PFSK-1 (cell line): Measurements from ENCODE around the gene NXPH4.

Experiments used
- FOXP2 ChIP-seq: optimal IDR thresholded peaks from 2 replicates; pipeline ENCODE3; 2011; ENCODE audit warnings: borderline replicate concordance, control low read depth, inconsistent platforms; ENCODE audit not compliant: insufficient read depth; ENCODE audit errors: extremely low read length, extremely low read depth
- POLR2AphosphoS5 ChIP-seq: IDR thresholded peaks from 2 replicates; pipeline ENCODE4 v1.6.1; 2012; ENCODE audit warnings: low read depth, mild to moderate bottlenecking, control low read depth, low read length, moderate library complexity
- SIN3A ChIP-seq: IDR thresholded peaks from 2 replicates; pipeline ENCODE4 v1.6.1; 2012; ENCODE audit warnings: mild to moderate bottlenecking, low read length, moderate library complexity, borderline replicate concordance; ENCODE audit not compliant: insufficient read depth
- TAF1 ChIP-seq: IDR thresholded peaks from 2 replicates; pipeline ENCODE4 v1.6.1; 2012; ENCODE audit warnings: low read length, control low read depth, borderline replicate concordance; ENCODE audit not compliant: insufficient read depth
- TF ChIP-seq, protein P1 (sequence below), 2 experiments: IDR thresholded peaks; 2 replicates each; pipeline versions ENCODE4 v1.6.1 to v1.8.0; 2011 to 2012; ENCODE audit warnings: low read depth in 2 of 2, low read length in 2 of 2, control low read depth in 1 of 2, inconsistent platforms in 1 of 2, mild to moderate bottlenecking in 1 of 2, moderate library complexity in 1 of 2; ENCODE audit not compliant: insufficient read depth in 1 of 2

NXPH4 gene

DNA sequence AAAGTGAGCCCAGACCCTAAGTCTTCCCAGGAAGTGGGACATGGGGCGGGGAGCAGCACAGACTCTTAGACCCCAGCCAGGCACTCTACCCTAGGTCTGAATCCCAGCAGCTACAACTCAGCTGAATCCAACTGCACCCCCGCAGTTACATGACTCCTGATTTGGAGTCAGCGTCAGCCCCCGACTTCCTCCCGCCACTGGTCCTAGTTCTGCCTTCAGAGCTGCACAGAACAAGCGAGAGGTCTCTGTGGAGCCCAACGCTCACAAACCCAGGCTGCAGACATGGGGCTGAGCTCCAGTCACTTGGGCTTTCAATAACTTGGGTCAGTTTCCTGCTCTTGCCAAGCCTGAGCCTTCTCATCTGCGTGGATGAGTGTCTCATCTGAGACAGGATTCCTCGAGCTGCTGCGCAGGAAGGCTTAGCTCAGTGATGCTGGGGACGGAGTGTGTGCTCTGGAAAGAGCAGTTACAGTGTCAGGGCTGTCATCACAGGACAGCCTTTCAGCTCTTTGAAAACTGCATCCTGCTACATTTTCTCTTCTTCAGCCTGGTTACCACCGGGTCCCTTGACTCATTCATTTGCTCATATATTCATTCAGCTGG, 30.6 kb upstream of the NXPH4 start:
- TF ChIP-seq TAF1: no peak
- TF ChIP-seq FOXP2: no peak
- TF ChIP-seq SIN3A: no peak
- TF ChIP-seq POLR2AphosphoS5: no peak
- TF ChIP-seq, protein P1, sequence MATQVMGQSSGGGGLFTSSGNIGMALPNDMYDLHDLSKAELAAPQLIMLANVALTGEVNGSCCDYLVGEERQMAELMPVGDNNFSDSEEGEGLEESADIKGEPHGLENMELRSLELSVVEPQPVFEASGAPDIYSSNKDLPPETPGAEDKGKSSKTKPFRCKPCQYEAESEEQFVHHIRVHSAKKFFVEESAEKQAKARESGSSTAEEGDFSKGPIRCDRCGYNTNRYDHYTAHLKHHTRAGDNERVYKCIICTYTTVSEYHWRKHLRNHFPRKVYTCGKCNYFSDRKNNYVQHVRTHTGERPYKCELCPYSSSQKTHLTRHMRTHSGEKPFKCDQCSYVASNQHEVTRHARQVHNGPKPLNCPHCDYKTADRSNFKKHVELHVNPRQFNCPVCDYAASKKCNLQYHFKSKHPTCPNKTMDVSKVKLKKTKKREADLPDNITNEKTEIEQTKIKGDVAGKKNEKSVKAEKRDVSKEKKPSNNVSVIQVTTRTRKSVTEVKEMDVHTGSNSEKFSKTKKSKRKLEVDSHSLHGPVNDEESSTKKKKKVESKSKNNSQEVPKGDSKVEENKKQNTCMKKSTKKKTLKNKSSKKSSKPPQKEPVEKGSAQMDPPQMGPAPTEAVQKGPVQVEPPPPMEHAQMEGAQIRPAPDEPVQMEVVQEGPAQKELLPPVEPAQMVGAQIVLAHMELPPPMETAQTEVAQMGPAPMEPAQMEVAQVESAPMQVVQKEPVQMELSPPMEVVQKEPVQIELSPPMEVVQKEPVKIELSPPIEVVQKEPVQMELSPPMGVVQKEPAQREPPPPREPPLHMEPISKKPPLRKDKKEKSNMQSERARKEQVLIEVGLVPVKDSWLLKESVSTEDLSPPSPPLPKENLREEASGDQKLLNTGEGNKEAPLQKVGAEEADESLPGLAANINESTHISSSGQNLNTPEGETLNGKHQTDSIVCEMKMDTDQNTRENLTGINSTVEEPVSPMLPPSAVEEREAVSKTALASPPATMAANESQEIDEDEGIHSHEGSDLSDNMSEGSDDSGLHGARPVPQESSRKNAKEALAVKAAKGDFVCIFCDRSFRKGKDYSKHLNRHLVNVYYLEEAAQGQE (IDR thresholded peaks at IDR 0.05; ENCODE audit: insufficient read depth in 1 of 2, low read depth in 2 of 2, low read length in 2 of 2): no peak

DNA sequence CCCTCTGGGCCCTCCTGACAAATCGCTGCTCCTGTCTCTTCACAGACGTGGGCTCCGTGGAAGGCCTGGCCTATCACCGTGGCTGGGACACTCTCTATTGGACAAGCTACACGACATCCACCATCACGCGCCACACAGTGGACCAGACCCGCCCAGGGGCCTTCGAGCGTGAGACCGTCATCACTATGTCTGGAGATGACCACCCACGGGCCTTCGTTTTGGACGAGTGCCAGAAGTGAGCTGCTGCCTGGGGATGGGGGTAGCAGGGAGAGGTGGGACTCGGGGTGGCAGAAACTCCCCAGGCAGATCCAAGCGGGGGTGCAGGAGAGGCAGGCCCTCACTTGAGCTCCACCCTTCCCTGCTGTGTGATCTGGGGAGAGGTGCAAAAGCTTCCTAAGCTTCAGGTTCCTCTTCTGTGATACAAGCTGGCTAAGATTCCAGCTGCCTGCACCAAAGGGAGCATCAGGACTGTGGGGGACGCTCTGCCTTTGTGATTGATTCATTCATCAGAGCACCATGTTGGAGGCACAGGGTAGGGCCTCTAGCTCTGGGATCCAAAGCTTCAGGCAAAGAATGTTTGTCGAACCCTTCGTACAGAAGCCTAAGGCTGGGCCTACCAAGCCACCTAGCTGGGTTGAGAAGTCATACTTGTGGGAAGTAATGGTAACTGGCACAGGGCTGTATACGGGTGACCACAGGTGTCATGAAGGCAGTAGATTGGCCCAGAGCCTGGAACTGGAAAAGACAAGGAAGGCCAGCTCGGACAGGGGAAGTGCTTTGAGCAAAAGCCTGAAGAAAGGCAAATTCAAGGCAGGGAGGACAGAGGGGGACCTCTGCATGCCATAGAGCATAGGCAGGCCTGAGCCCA, 29.1 kb upstream of the NXPH4 start:
- TF ChIP-seq POLR2AphosphoS5 (no peak), SIN3A (no peak), TAF1 (no peak), FOXP2 (no peak)
- TF ChIP-seq, protein P1 (IDR thresholded peaks at IDR 0.05; ENCODE audit: insufficient read depth in 1 of 2, low read depth in 2 of 2, low read length in 2 of 2): no peak

DNA sequence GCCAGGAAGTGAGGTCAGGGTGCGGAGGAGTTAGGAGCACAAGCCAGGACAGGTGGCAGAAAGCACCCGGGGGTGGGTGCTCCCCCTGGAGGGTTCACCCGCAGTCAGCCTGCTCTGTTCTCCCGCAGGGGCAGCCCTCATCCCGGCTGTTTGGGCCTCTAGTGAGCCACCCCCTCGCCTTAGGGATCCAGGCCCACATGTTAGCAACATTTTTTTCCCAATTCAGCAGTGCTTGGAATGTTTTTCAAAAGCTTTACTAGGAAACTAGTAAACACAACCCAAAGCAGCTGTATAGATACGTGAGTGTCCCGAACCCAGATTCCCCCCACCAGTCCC, 28.5 kb upstream of the NXPH4 start:
- TF ChIP-seq, protein P1 (IDR thresholded peaks at IDR 0.05; ENCODE audit: insufficient read depth in 1 of 2, low read depth in 2 of 2, low read length in 2 of 2): no peak
- TF ChIP-seq POLR2AphosphoS5 (no peak), FOXP2 (no peak), TAF1 (no peak), SIN3A (no peak)

DNA sequence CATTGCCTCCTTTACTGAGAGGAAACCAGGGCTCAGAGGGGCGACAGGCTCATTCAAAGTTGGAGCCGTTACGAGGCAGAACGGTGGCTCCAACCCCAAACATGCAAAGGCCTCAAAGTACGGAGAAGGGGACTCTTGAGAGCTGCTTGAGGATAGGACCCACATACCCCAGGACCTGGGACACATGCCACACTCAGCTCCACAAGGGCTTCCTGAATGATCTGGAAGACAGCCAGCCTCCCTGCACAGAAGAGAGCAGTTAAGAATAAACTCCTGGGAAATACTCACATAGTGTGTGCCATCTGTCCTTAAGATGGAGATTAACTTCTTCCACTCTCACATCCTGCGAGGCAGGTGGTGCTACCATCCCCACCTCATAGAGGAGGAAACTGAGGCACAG, 26.6 kb upstream of the NXPH4 start:
- TF ChIP-seq POLR2AphosphoS5 (no peak), SIN3A (no peak), TAF1 (no peak), FOXP2 (no peak)
- TF ChIP-seq, protein P1 (IDR thresholded peaks at IDR 0.05; ENCODE audit: insufficient read depth in 1 of 2, low read depth in 2 of 2, low read length in 2 of 2): no peak
